Transverse colon (tissue), 4 donors: ENCODE results near the gene HEATR9.
"Not testable (repeated sequence)": the region's sequence is repeated elsewhere in the genome, so short reads cannot be mapped to it uniquely, and the experiment has no call there.

ENCODE experiments used
- POLR2AphosphoS5 ChIP-seq, 3 donors: sonication (generic); formaldehyde crosslinking; IDR thresholded peaks; one replicate each; pipeline ENCODE4 v1.6.1; 2016; ENCODE audit warnings: antibody characterized with exemption in 3 of 3
- TF ChIP-seq, protein P1 (sequence below), 5 experiments: fragments of 200-600 bp in 3 of 5; fragments of 450-650 bp in 2 of 5; sonication (generic) in 3 of 5; IDR thresholded peaks; 1 replicate in 2 of 5; 2 replicates in 3 of 5; pipeline ENCODE4 v1.5.1; 2016 to 2017; ENCODE audit warnings: antibody characterized with exemption in 5 of 5, inconsistent platforms in 3 of 5, mild to moderate bottlenecking in 2 of 5, moderate library complexity in 1 of 5

DNA sequence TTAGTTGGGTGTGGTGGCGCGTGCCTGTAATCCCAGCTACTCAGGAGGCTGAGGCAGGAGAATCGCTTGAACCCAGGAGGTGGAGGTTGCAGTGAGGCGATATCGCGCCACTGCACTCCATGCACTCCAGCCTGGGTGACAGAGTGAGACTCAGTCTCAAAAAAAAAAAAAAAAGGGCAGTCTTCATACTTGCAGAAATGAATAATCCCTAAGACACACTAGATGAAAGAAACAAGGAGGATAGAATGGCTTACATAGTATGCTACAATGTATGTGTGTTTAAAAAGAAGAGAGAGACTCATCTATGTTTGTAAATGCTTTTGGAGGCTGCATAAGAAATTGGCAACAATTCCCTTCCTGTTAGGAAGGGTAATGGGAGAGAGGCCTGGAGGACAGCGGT, 29.1 kb upstream of the HEATR9 start:
- TF ChIP-seq, protein P1, sequence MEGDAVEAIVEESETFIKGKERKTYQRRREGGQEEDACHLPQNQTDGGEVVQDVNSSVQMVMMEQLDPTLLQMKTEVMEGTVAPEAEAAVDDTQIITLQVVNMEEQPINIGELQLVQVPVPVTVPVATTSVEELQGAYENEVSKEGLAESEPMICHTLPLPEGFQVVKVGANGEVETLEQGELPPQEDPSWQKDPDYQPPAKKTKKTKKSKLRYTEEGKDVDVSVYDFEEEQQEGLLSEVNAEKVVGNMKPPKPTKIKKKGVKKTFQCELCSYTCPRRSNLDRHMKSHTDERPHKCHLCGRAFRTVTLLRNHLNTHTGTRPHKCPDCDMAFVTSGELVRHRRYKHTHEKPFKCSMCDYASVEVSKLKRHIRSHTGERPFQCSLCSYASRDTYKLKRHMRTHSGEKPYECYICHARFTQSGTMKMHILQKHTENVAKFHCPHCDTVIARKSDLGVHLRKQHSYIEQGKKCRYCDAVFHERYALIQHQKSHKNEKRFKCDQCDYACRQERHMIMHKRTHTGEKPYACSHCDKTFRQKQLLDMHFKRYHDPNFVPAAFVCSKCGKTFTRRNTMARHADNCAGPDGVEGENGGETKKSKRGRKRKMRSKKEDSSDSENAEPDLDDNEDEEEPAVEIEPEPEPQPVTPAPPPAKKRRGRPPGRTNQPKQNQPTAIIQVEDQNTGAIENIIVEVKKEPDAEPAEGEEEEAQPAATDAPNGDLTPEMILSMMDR (IDR thresholded peaks at IDR 0.05), result not testable (repeated sequence)
- not testable (repeated sequence) for TF ChIP-seq POLR2AphosphoS5 (IDR thresholded peaks at IDR 0.05)
